Aorta (tissue), 5 donors: ENCODE results near the gene ELOF1. TPM values are rescaled to one million over a fixed set of nuclear protein-coding genes. Genes with fewer than 3 reads are reported as not detected.

Experiments
- ATAC-seq: fragments of 200-7000 bp; cut with Tn5 transposase; one replicate; pipeline ENCODE4 v1.9.1; 2022; ENCODE audit warnings: moderate library complexity; ENCODE audit not compliant: low FRiP score
- DNase-seq, 2 donors: peaks; one replicate each; pipeline ENCODE4 v3.0.0-alpha.2; 2020
- H3K27ac ChIP-seq, 2 donors: one replicate each; pipeline ENCODE4 v1.5.1; 2013; ENCODE audit warnings: low read length in 2 of 2, mild to moderate bottlenecking in 2 of 2, moderate library complexity in 2 of 2, control low read depth in 1 of 2, inconsistent platforms in 1 of 2, low read depth in 1 of 2
- H3K27me3 ChIP-seq, 2 donors: one replicate each; pipeline ENCODE4 v1.6.1; 2013; ENCODE audit warnings: control low read depth in 1 of 2, low read length in 1 of 2, mild to moderate bottlenecking in 1 of 2, moderate library complexity in 1 of 2; ENCODE audit not compliant: insufficient read depth in 2 of 2, control insufficient read depth in 1 of 2
- H3K36me3 ChIP-seq, 2 donors: one replicate each; pipeline ENCODE4 v1.6.1; 2013; ENCODE audit warnings: control low read depth in 1 of 2, low read length in 1 of 2, mild to moderate bottlenecking in 1 of 2; ENCODE audit not compliant: insufficient read depth in 2 of 2, control insufficient read depth in 1 of 2
- H3K4me1 ChIP-seq, 2 donors: one replicate each; pipeline ENCODE4 v1.6.1; 2013; ENCODE audit warnings: low read length in 2 of 2, control low read depth in 1 of 2, mild to moderate bottlenecking in 1 of 2, moderate library complexity in 1 of 2; ENCODE audit not compliant: insufficient read depth in 2 of 2, control insufficient read depth in 1 of 2
- H3K4me3 ChIP-seq, 2 donors: one replicate each; pipeline ENCODE4 v1.5.1; 2013; ENCODE audit warnings: low read length in 2 of 2, control low read depth in 1 of 2, mild to moderate bottlenecking in 1 of 2
- H3K9me3 ChIP-seq: one replicate; pipeline ENCODE4 v1.6.1; 2013; ENCODE audit warnings: mild to moderate bottlenecking, low read length; ENCODE audit not compliant: control insufficient read depth
- WGBS, 2 donors: extraction: QIAGEN DNeasy Blood & Tissue Kit; methylation state at CpG; one replicate each; pipeline ENCODE4 v1.1.7; 2013; 5-methylcytosine and 5-hydroxymethylcytosine counted together
- intact Hi-C, 2 donors: fragments of 100-400 bp; cut with DNase I; formaldehyde crosslinking; loops; one replicate each; pipeline versions ENCODE4 v1.14.2 to v1.15.0; 2022
- polyA plus RNA-seq, 2 donors: library from polyadenylated mRNA; stranded (reverse); fragments of 200-250 nt; gene quantifications; one replicate each; pipeline ENCODE4 v1.2.3, GENCODE V29; 2013
- total RNA-seq, 2 donors: library from RNA; stranded (reverse); fragmentation: NEBNext Ultra II Directional; extraction: Animal tissue kit (Norgen Biotek cat#: 25700); gene quantifications; one replicate each; pipeline ENCODE4 v1.2.1, GENCODE V29; 2021
- donor health status: healthy with polysubstance abuse.
- donor health status: Bipolar disorder and iron deficiency.
- donor health status: DM: no; HTN: no; CAD: no.
- donor health status: DM: no; HTN: no; CAD: no.
- donor health status: DM: yes; HTN: yes; CAD: no.

Gene ELOF1
- total and polyA plus RNA-seq, 4 donors, result 30.9 to 75.4 (median 35.7) TPM

GRCh38 chr19:11506101-11506555 lies 52.9 kb downstream of the ELOF1 start:
- intact Hi-C loops, result no loop called here
- Histone ChIP-seq H3K9me3 (no peaks in the 10 kb centered on the region), H3K27me3 (no peaks in the 10 kb centered on the region), H3K4me3 (no peak overlapping the region), H3K27ac (no peak overlapping the region), H3K4me1 (no peaks in the 10 kb centered on the region), H3K36me3 (peaks cover 0 to 2% of the 10 kb centered on the region in 2 donors)
- ATAC-seq (peak; percentile 69), DNase-seq (no peak)
- WGBS, 2 donors, result 22 to 26% methylated on average over 20 of the region's 20 CpGs

GRCh38 chr19:11505504-11506100 lies 53.4 kb downstream of the ELOF1 start, which contains the start of gene ZNF653:
TSS of gene ZNF653 (minus strand) at chr19:11505839. CDS start at chr19:11505786, 53 bp downstream.
- Histone ChIP-seq H3K4me1 (no peaks in the 10 kb centered on the region), H3K36me3 (peaks cover 0 to 2% of the 10 kb centered on the region in 2 donors), H3K27me3 (no peaks in the 10 kb centered on the region), H3K9me3 (no peaks in the 10 kb centered on the region), H3K27ac (peak within 1 kb of the TSS; percentile 71 to 79), H3K4me3 (peak within 1 kb of the TSS; percentile 14 to 89)
- DNase-seq, result peak; percentile 96 to 97
- 0% methylated on average over 62 to 65 of the region's 65 CpGs for WGBS, 2 donors
- intact Hi-C loops, result no loop called here
- peak; percentile 93 for ATAC-seq

GRCh38 chr19:11505032-11505503 lies 54.0 kb downstream of the ELOF1 start:
- H3K36me3 ChIP-seq, result peaks cover 0 to 2% of the 10 kb centered on the region in 2 donors
- no peaks in the 10 kb centered on the region for H3K4me1 ChIP-seq
- 0 to 1% methylated on average over 19 to 33 of the region's 33 CpGs for WGBS, 2 donors
- H3K27me3 ChIP-seq, result no peaks in the 10 kb centered on the region
- H3K27ac ChIP-seq, result peak overlapping the region; percentile 71 to 79
- peak overlapping the region; percentile 14 to 89 for H3K4me3 ChIP-seq
- intact Hi-C loops, result no loop called here
- ATAC-seq, result peak; percentile 96
- H3K9me3 ChIP-seq, result no peaks in the 10 kb centered on the region
- peak; percentile 98 to 99 for DNase-seq

- 38 to 45% methylated on average over 7 of the region's 7 CpGs for WGBS, 2 donors
- H3K4me1 ChIP-seq, result no peaks in the 10 kb centered on the region
- H3K27me3 ChIP-seq, result no peaks in the 10 kb centered on the region
- H3K36me3 ChIP-seq, result peaks cover 0 to 2% of the 10 kb centered on the region in 2 donors
- DNase-seq (no peak), ATAC-seq (no peak)
- H3K4me3 ChIP-seq, result no peak overlapping the region
- intact Hi-C loops, result no loop called here
- H3K27ac ChIP-seq, result peak overlapping the region in 1 of 2 donors; percentile 29
- no peaks in the 10 kb centered on the region for H3K9me3 ChIP-seq
Observed at GRCh38 chr19:11504502-11505031, 54.5 kb downstream of the ELOF1 start.

Other genes starting within 250 kb of the ELOF1 start
- 10 to 100 TPM; 26.7 to 32.7 TPM for gene RAB3D, start 219.6 kb downstream of the ELOF1 start, total RNA-seq
- gene RAB3D, start 219.6 kb downstream of the ELOF1 start, polyA plus RNA-seq, result 1 to 10 TPM; 3.0 to 7.1 TPM
- 10 to 100 TPM; 36.2 to 50.7 TPM for gene TMEM205, start 213.0 kb downstream of the ELOF1 start, total RNA-seq
- gene TMEM205, start 213.0 kb downstream of the ELOF1 start, polyA plus RNA-seq, result 100 to 1,000 TPM in 1 of 2 donors, 10 to 100 TPM in 1; 25.5 to 119 TPM
- gene CCDC159, start 212.7 kb downstream of the ELOF1 start, total RNA-seq, result 10 to 100 TPM; 18.0 to 44.4 TPM
- gene CCDC159, start 212.7 kb downstream of the ELOF1 start, polyA plus RNA-seq, result 100 to 1,000 TPM in 1 of 2 donors, 10 to 100 TPM in 1; 28.3 to 111 TPM
- 10 to 100 TPM; 36.4 to 37.4 TPM for gene PLPPR2, start 203.8 kb downstream of the ELOF1 start, total RNA-seq
- 10 to 100 TPM; 11.4 to 41.0 TPM for gene PLPPR2, start 203.8 kb downstream of the ELOF1 start, polyA plus RNA-seq
- 1 to 10 TPM; 1.5 to 1.7 TPM for gene SWSAP1, start 184.6 kb downstream of the ELOF1 start, total RNA-seq
- 1 to 10 TPM in 1 of 2 donors, under 1 TPM in 1; 0.50 to 5.7 TPM for gene SWSAP1, start 184.6 kb downstream of the ELOF1 start, polyA plus RNA-seq
- gene EPOR, start 174.9 kb downstream of the ELOF1 start, total RNA-seq, result 10 to 100 TPM in 1 of 2 donors, 1 to 10 TPM in 1; 7.4 to 13.1 TPM
- gene EPOR, start 174.9 kb downstream of the ELOF1 start, polyA plus RNA-seq, result 10 to 100 TPM in 1 of 2 donors, under 1 TPM in 1; 0.63 to 32.4 TPM
- 10 to 100 TPM; 30.2 to 51.6 TPM for gene RGL3, start 139.9 kb downstream of the ELOF1 start, total RNA-seq
- gene RGL3, start 139.9 kb downstream of the ELOF1 start, polyA plus RNA-seq, result 10 to 100 TPM; 14.5 to 78.5 TPM
- gene ODAD3, start 124.1 kb downstream of the ELOF1 start, total RNA-seq, result 1 to 10 TPM in 1 of 2 donors, under 1 TPM in 1; 0.49 to 1.8 TPM
- gene ODAD3, start 124.1 kb downstream of the ELOF1 start, polyA plus RNA-seq, result 1 to 10 TPM; 1.4 to 2.6 TPM
- 100 to 1,000 TPM; 168 to 207 TPM for gene PRKCSH, start 123.6 kb downstream of the ELOF1 start, total RNA-seq
- gene PRKCSH, start 123.6 kb downstream of the ELOF1 start, polyA plus RNA-seq, result 100 to 1,000 TPM in 1 of 2 donors, 10 to 100 TPM in 1; 90.2 to 168 TPM
- not detected for gene ELAVL3, start 78.2 kb downstream of the ELOF1 start, total RNA-seq
- under 1 TPM; 0.13 to 0.56 TPM for gene ELAVL3, start 78.2 kb downstream of the ELOF1 start, polyA plus RNA-seq
- 10 to 100 TPM; 11.4 to 11.6 TPM for gene ZNF653, start 53.4 kb downstream of the ELOF1 start, total RNA-seq
- 10 to 100 TPM in 1 of 2 donors, 1 to 10 TPM in 1; 5.4 to 22.5 TPM for gene ZNF653, start 53.4 kb downstream of the ELOF1 start, polyA plus RNA-seq
- 10 to 100 TPM; 27.7 to 27.8 TPM for gene ECSIT, start 30.1 kb downstream of the ELOF1 start, total RNA-seq
- gene ECSIT, start 30.1 kb downstream of the ELOF1 start, polyA plus RNA-seq, result 10 to 100 TPM; 39.9 to 72.5 TPM
- gene CNN1, start 20.4 kb downstream of the ELOF1 start, total RNA-seq, result 1,000 to 10,000 TPM in 1 of 2 donors, 100 to 1,000 TPM in 1; 406 to 1,055 TPM
- gene CNN1, start 20.4 kb downstream of the ELOF1 start, polyA plus RNA-seq, result 100 to 1,000 TPM; 547 to 569 TPM
- gene ACP5, start 18.4 kb upstream of the ELOF1 start, total RNA-seq, result 10 to 100 TPM; 12.6 to 13.1 TPM
- gene ACP5, start 18.4 kb upstream of the ELOF1 start, polyA plus RNA-seq, result 10 to 100 TPM in 1 of 2 donors, 1 to 10 TPM in 1; 5.2 to 45.3 TPM
- gene ZNF627, start 38.3 kb upstream of the ELOF1 start, total RNA-seq, result 10 to 100 TPM in 1 of 2 donors, 1 to 10 TPM in 1; 7.1 to 12.2 TPM
- 1 to 10 TPM; 2.5 to 5.6 TPM for gene ZNF627, start 38.3 kb upstream of the ELOF1 start, polyA plus RNA-seq
- gene ZNF823, start 179.7 kb upstream of the ELOF1 start, total RNA-seq, result 1 to 10 TPM; 5.1 to 8.7 TPM
- 1 to 10 TPM; 3.1 to 3.4 TPM for gene ZNF823, start 179.7 kb upstream of the ELOF1 start, polyA plus RNA-seq
- 10 to 100 TPM in 1 of 2 donors, 1 to 10 TPM in 1; 9.5 to 13.2 TPM for gene ZNF441, start 207.8 kb upstream of the ELOF1 start, total RNA-seq
- 1 to 10 TPM; 4.1 to 8.1 TPM for gene ZNF441, start 207.8 kb upstream of the ELOF1 start, polyA plus RNA-seq
- 1 to 10 TPM; 3.1 to 4.8 TPM for gene ZNF491, start 239.3 kb upstream of the ELOF1 start, total RNA-seq
- 1 to 10 TPM in 1 of 2 donors, under 1 TPM in 1; 0.50 to 2.0 TPM for gene ZNF491, start 239.3 kb upstream of the ELOF1 start, polyA plus RNA-seq